GM12892 (cell line): Measurements from ENCODE around the gene ZNF699. TPM values are rescaled to one million over a fixed set of nuclear protein-coding genes. Genes with fewer than 3 reads are reported as not detected.

Experiments used
- DNase-seq: peaks from one replicate; pipeline ENCODE4 v3.0.0; 2011; ENCODE audit not compliant: insufficient read length
- FAIRE-seq: peaks from 2 replicates; lab custom pipeline; 2011; peaks lifted over from hg19 to GRCh38; lab: Jason Lieb, UNC
- POLR2A ChIP-seq: IDR thresholded peaks from 2 replicates; pipeline ENCODE4 v1.6.1; 2011; ENCODE audit warnings: low read depth, low read length, control low read depth
- POLR2AphosphoS5 ChIP-seq: IDR thresholded peaks from 2 replicates; pipeline ENCODE4 v1.6.1; 2011; ENCODE audit warnings: low read depth, low read length, control low read depth
- TAF1 ChIP-seq: IDR thresholded peaks from 2 replicates; pipeline ENCODE4 v1.6.1; 2011; ENCODE audit warnings: low read depth, mild to moderate bottlenecking, control low read depth, low read length, borderline replicate concordance
- polyA plus RNA-seq: library from polyadenylated mRNA; unstranded; fragments of >200 nt; gene quantifications from one replicate; pipeline ENCODE4 v1.2.1, GENCODE V29; 2012; ENCODE audit warnings: missing spikeins, inconsistent platforms; ENCODE audit not compliant: missing spikeins

The ZNF699 gene
- polyA plus RNA-seq = 2.0 TPM

DNA sequence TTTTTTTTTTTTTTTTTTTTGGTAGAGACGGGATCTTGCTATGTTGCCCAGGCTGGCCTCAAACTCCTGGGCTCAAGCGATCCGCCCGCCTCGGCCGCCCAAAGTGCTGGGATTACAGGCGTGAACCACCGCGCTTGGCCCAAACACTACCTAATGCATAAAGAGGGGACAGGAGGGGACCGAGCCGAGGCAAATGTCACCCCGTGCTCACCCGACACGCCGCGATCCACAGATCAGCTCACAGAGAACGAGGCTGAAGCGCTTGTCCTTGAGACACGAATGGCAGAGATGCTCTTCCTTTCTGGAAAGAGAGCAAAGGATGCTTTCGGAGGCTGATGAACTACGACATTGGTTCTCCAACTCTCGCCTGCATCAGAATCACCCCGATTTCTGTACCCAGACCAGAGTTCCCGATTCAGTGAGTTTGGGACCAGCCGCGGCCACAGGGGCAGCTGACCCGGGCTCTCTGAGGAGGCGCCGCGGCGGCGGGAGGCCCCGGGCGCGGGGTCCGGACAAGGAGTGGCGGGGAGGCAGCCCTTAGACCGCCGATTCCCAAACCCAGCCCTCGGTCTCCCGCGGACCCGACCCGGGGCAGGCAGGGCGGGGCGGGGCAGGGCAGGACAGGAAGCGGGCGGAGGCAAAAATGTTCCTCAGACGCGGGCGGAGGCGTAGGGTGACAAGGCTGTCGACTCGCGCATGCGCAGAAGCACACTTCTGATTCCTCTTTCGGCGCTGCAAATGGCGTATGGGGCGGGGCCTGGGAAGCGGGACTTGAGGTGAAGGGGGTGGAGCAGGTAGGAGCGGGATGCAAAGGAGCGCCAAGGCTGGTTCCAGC is at the start of gene ZNF699:
Gene ZNF699, minus strand, starts transcription at position 700 of the 835 bp plus-strand sequence. CDS start 4,719 bp downstream, outside the sequence.
- DNase-seq (peak; percentile 81), FAIRE-seq (peak; percentile 97)
- TF ChIP-seq POLR2A = peak; percentile 61
- no peak for TF ChIP-seq POLR2AphosphoS5

DNA sequence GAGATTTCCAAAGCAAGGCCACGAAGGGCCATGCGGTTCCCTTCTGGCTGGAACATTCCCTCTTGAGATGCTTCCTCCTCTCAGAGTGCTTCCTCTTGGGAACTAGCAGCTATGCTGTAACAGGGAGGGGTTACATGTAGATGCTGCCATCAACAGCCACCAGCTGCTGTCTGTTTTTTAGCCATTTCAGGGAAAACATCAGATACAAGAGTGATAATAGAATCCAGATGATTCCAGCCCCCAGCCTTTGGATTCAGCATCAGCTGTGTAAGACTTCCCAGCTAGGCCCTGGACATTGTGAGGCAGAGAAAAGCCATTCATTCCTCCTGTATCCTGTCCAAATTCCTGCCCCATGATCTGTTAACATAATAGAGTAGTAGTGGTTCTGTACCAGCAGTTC is 45.0 kb upstream of the ZNF699 start:
- TF ChIP-seq POLR2A (no peak), POLR2AphosphoS5 (no peak), TAF1 (no peak)
- DNase-seq = no peak
- no peak for FAIRE-seq

DNA sequence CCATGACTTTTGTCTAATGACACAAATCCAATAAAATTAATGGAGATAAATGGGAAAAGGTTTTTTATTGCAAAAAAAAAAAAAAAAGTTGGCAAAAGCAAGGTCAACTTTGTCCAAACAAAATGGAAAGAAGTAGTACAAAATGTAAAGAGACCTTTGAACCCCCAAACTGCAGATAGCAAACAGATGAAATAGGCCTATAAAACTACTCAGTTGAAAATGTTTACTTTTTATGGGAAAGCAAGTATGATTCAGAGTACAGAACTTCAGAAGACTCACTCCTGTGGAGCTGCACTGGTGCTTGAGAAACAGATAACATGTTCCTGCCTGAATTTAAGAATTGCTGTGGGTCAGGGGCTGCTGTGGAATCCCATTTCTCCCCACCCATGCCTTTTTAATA is 43.4 kb upstream of the ZNF699 start:
- DNase-seq = no peak
- FAIRE-seq = no peak
- TF ChIP-seq TAF1 = no peak
- no peak for TF ChIP-seq POLR2A
- TF ChIP-seq POLR2AphosphoS5 = no peak

DNA sequence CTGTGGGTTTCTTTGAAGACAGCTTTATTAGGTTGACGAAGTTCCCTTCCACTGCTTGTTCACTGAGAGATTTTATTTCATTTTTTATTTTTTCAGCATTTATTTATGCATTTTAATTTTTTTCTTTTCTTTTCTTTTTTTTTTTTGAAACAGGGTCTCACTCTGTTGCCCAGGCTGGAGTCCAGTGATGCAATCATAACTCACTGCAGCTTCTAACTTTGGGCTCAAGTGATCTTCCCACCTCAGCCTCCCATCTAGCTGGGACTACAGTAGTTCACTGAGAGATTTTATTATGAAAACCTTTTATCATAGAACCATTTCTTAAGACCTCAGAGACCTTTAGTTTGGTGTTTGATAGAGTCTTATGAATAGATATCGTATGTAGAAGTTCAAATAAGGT is 42.9 kb upstream of the ZNF699 start:
- no peak for FAIRE-seq
- DNase-seq = no peak
- no peak for TF ChIP-seq POLR2A
- no peak for TF ChIP-seq TAF1
- TF ChIP-seq POLR2AphosphoS5 = no peak

DNA sequence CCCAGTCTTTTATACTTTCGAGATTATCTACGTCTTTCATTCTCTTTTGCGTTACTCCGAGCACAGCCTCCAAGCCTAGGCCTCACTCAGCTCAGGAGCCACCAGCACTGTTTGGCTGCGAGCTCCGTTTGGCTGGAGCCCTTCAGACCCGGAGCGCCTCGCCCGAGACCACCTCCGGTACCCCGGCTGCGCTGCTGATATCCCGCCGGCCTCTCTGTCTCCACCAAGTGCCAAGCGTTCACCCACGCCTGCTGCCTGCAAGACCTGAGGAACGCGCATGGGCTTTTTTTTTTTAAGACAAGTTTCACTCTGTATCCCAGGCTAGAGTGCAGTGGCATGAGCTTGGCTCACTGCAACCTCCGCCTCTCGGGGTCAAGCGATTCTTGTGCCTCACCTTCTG is 39.0 kb upstream of the ZNF699 start:
- DNase-seq (no peak), FAIRE-seq (no peak)
- no peak for TF ChIP-seq POLR2AphosphoS5
- no peak for TF ChIP-seq TAF1
- no peak for TF ChIP-seq POLR2A

DNA sequence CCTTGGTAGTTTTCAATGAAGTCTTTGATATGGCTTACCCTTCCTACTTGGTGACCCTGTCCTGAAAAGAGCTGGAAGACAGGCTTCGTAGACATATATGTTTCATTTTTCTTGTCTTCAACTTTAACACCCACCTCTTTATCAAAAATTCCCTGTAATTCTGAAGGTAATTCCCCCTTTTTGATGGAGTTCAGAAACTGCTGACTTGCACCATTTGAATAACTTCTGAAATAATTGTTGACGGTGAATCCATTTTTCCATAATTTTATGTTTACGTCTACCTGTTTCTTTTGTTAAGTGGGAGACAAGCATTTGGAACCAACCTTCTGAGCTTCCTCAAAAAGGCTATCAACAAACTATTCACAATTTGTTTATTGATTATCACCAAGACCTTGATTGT is 38.6 kb upstream of the ZNF699 start:
- FAIRE-seq (no peak), DNase-seq (no peak)
- TF ChIP-seq POLR2A (no peak), TAF1 (no peak), POLR2AphosphoS5 (no peak)

DNA sequence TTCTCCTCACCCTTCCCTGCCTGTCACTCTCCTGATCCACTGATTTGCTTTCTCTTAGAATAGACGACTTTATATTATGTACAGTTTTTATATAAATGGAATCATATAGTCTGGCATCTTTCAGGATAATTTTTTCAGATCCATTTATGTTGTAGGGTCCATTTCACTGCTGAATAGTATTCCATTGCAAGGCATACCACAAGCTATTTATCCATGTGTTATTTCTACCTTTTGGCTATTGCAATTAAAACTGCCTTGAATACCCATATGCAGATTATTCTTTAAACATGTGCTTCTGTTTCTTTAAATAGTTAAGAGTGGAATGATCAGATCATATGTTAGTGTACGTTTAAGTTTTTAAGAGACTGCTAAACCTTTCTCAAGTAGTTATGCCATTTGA is 35.4 kb upstream of the ZNF699 start:
- no peak for TF ChIP-seq POLR2AphosphoS5

GRCh38 chr19:9342610-9343304 is 33.1 kb upstream of the ZNF699 start:
- DNase-seq = no peak
- no peak for TF ChIP-seq TAF1
- no peak for TF ChIP-seq POLR2A
- TF ChIP-seq POLR2AphosphoS5 = no peak
- no peak for FAIRE-seq

More for the DNA sequence above, 35.4 kb upstream of the ZNF699 start:
- DNase-seq (no peak), FAIRE-seq (no peak)

DNA sequence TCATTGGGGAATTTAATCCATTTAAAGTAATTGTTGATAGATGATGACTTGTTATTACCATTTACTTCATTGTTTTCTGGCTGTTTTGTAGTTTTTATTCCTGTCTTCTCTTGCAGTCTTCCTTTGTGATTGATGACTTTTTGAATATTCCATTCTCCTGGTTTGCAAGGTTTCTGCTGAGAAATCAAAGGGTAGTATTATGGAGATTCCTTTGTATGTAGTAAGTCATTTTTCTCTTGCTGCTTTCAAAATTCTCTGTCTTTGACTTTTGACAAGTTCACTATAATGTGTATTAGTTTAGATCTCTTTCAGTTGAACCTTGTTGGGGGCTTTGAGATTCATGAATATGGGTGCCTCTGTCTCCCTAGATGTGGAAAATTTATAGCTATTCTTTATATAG is 20.4 kb upstream of the ZNF699 start:
- FAIRE-seq = no peak
- DNase-seq = no peak
- TF ChIP-seq POLR2A (no peak), POLR2AphosphoS5 (no peak), TAF1 (no peak)

- no peak for TF ChIP-seq POLR2AphosphoS5
- no peak for TF ChIP-seq TAF1
- no peak for TF ChIP-seq POLR2A
- DNase-seq (no peak), FAIRE-seq (no peak)
Observed at GRCh38 chr19:9324584-9324962, 14.9 kb upstream of the ZNF699 start.

DNA sequence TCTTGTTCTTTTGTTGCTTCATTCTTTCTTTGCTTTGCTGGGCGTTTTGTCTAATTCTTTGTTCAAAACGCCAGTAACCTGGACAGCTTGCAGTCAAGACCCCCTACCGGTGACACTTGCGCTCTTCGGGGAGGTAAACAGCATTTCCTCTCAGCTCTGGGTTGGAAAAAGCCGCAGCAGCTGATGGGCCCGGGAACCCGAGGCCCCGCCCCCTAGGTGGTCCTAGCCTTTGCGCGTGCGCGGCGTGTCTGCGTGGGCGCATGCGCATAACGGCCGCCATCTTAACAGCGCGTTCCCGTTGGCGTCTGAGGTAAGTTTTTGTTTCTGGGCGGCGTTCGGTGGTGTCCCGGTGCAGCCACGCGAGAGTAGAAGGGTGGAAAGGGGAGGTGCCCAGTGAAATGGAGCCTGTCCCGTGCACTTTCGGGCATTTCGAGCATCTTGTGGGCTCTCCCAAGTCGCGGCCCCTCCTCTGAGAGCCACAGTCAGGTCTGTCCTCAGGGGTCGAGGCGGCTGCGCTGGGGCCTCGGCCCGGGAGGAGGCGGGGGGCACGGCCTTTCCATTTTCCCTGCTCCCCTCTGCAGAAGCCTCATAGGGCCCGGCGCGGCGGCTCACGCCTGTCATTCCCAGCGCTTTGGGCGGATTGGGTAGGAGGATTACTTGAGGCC is 14.4 kb upstream of the ZNF699 start, which contains the start of gene ZNF559:
Gene ZNF559, plus strand, starts transcription at position 261 of the 665 bp plus-strand sequence. CDS start 14,371 bp downstream, outside the sequence.
- peak; percentile 64 for DNase-seq
- TF ChIP-seq TAF1 = no peak
- TF ChIP-seq POLR2AphosphoS5 = 0 out of 2 replicates have a peak, but pooled peaks have one; percentile 42
- TF ChIP-seq POLR2A = peak; percentile 73; the same call in 1 of the 2 replicates
- peak; percentile 88 for FAIRE-seq
